Measurements from ENCODE around the gene LRPAP1.

Gene LRPAP1

GRCh38 chr4:3498901-3499510 is 33.2 kb downstream of the LRPAP1 start:
- DNase-seq, result no peak

GRCh38 chr4:3498407-3498806 is 33.8 kb downstream of the LRPAP1 start:
- no peak for DNase-seq

- DNase-seq, result no peak
Measured at GRCh38 chr4:3497523-3498389, 34.5 kb downstream of the LRPAP1 start.

- no peak for DNase-seq
Measured at GRCh38 chr4:3497095-3497494, 35.1 kb downstream of the LRPAP1 start.

GRCh38 chr4:3496021-3496420 is 36.2 kb downstream of the LRPAP1 start:
- DNase-seq, result no peak

- no peak for DNase-seq
Measured at GRCh38 chr4:3495204-3495975, 36.8 kb downstream of the LRPAP1 start.

GRCh38 chr4:3494462-3494871 is 37.8 kb downstream of the LRPAP1 start:
- DNase-seq, result no peak

- no peak for DNase-seq
Measured at GRCh38 chr4:3493720-3494461, 38.3 kb downstream of the LRPAP1 start.

GRCh38 chr4:3492741-3493719 is 39.2 kb downstream of the LRPAP1 start:
- no peak for DNase-seq

GRCh38 chr4:3491681-3492405 is 40.4 kb downstream of the LRPAP1 start:
- no peak for DNase-seq

- DNase-seq, result no peak
Measured at GRCh38 chr4:3489451-3489962, 42.7 kb downstream of the LRPAP1 start.

GRCh38 chr4:3488820-3489219 is 43.4 kb downstream of the LRPAP1 start:
- no peak for DNase-seq

- no peak for DNase-seq
Measured at GRCh38 chr4:3487861-3488260, 44.4 kb downstream of the LRPAP1 start.

- DNase-seq, result no peak
Measured at GRCh38 chr4:3486541-3487540, 45.4 kb downstream of the LRPAP1 start.

GRCh38 chr4:3485886-3486540 is 46.2 kb downstream of the LRPAP1 start:
- DNase-seq, result no peak

- DNase-seq, result no peak
Measured at GRCh38 chr4:3485011-3485791, 47.0 kb downstream of the LRPAP1 start.

- no peak for DNase-seq
Measured at GRCh38 chr4:3484057-3484973, 47.9 kb downstream of the LRPAP1 start.
